PC-9 (cell line): ENCODE data around the gene ZNF784. TPM values are rescaled to one million over a fixed set of nuclear protein-coding genes. Genes with fewer than 3 reads are reported as not detected.

Experiments used
- BruUV-seq: library from RNA; stranded (reverse); fragments of 400-500 nt; replicated peaks from 2 replicates; lab custom pipeline; 2021; lab: Mats Ljungman, UMichigan
- CTCF ChIA-PET: fragments of 300-600 bp; sonication (Branson Sonifier 250); formaldehyde crosslinking; loops from one replicate; lab custom pipeline; 2022; ENCODE audit warnings: antibody characterized with exemption; lab: Charles Lee
- POLR2A ChIA-PET: fragments of 300-600 bp; sonication (Branson Sonifier 250); formaldehyde crosslinking; loops from one replicate; lab custom pipeline; 2022; ENCODE audit warnings: antibody characterized with exemption; ENCODE audit not compliant: unreplicated experiment; lab: Charles Lee
- DNase-seq, 2 experiments: peaks; one replicate each; pipeline versions ENCODE4 v3.0.0 to v3.0.0-alpha.2; 2015 to 2022; ENCODE audit warnings: mixed read lengths in 1 of 2
- H2AFZ ChIP-seq: fragments of 200-600 bp; sonication (generic); 2 replicates; pipeline ENCODE4 v1.8.1; 2017; ENCODE audit warnings: antibody characterized with exemption
- H3F3A ChIP-seq: fragments of 200-600 bp; sonication (generic); 2 replicates; pipeline ENCODE4 v1.8.1; 2017; ENCODE audit warnings: antibody characterized with exemption, mild to moderate bottlenecking, low read depth; ENCODE audit not compliant: insufficient read depth
- H3K27ac ChIP-seq: fragments of 200-600 bp; sonication (generic); 2 replicates; pipeline ENCODE4 v1.6.1; 2016; ENCODE audit warnings: mixed run types
- H3K27me3 ChIP-seq: fragments of 200-600 bp; sonication (generic); 2 replicates; pipeline ENCODE4 v1.6.1; 2016; ENCODE audit warnings: low read depth, mixed run types; ENCODE audit not compliant: insufficient read depth
- H3K36me3 ChIP-seq: fragments of 200-600 bp; sonication (generic); 2 replicates; pipeline ENCODE4 v1.6.1; 2016; ENCODE audit warnings: low read depth, mixed run types
- H3K4me1 ChIP-seq: fragments of 200-600 bp; sonication (generic); replicated peaks from 2 replicates; pipeline ENCODE4 v1.6.1; 2016; ENCODE audit warnings: mixed run types; ENCODE audit not compliant: insufficient read depth
- H3K4me2 ChIP-seq: fragments of 200-600 bp; sonication (generic); 2 replicates; pipeline ENCODE4 v1.6.1; 2017; ENCODE audit warnings: mixed run types
- H3K4me3 ChIP-seq: fragments of 200-600 bp; sonication (generic); 2 replicates; pipeline ENCODE4 v1.6.1; 2016; ENCODE audit warnings: mixed run types
- H3K79me2 ChIP-seq: fragments of 200-600 bp; sonication (generic); 2 replicates; pipeline ENCODE4 v1.6.1; 2017; ENCODE audit warnings: low read depth, mixed run types
- H3K9me2 ChIP-seq: fragments of 200-600 bp; sonication (generic); 2 replicates; pipeline ENCODE4 v1.8.1; 2017; ENCODE audit warnings: mild to moderate bottlenecking; ENCODE audit not compliant: insufficient read depth
- H3K9me3 ChIP-seq: fragments of 200-600 bp; sonication (generic); 2 replicates; pipeline ENCODE4 v1.8.1; 2016; ENCODE audit warnings: low read depth; ENCODE audit not compliant: insufficient read depth
- H4K20me1 ChIP-seq: fragments of 200-600 bp; sonication (generic); 2 replicates; pipeline ENCODE4 v1.8.1; 2017; ENCODE audit not compliant: insufficient read depth
- CTCF ChIP-seq: fragments of 200-600 bp; sonication (generic); conservative IDR thresholded peaks from 2 replicates; pipeline ENCODE4 v1.6.1; 2017; ENCODE audit warnings: mixed run types, antibody characterized with exemption, mild to moderate bottlenecking, moderate library complexity
- EZH2 ChIP-seq: fragments of 200-600 bp; sonication (generic); IDR thresholded peaks from 2 replicates; pipeline ENCODE4 v1.8.0; 2017; ENCODE audit warnings: antibody characterized with exemption, low read depth
- intact Hi-C: fragments of 100-400 bp; cut with micrococcal nuclease; formaldehyde crosslinking; loops from one replicate; pipeline ENCODE4 v1.10.0; 2022; ENCODE audit not compliant: unreplicated experiment
- total RNA-seq: library from RNA; stranded (reverse); gene quantifications from 2 replicates; pipeline ENCODE4 v1.2.3, GENCODE V29; 2021

The ZNF784 gene
- total RNA-seq, 1 experiment from 2014 or later = 5.4 TPM

- Histone ChIP-seq H3K4me3 (peak overlapping the region; percentile 66), H3K4me1 (peaks cover 8% of the 10 kb centered on the region), H3F3A (peaks cover 52% of the 10 kb centered on the region; the same call in 1 of the 2 replicates), H3K36me3 (peaks cover 6% of the 10 kb centered on the region), H3K79me2 (peaks cover 50% of the 10 kb centered on the region), H4K20me1 (peaks cover 11% of the 10 kb centered on the region), H2AFZ (peak overlapping the region; percentile 59; the same call in 1 of the 2 replicates), H3K9me2 (no peaks in the 10 kb centered on the region), H3K27ac (peak overlapping the region; percentile 44), H3K4me2 (peak overlapping the region; percentile 90), H3K9me3 (no peaks in the 10 kb centered on the region), H3K27me3 (no peaks in the 10 kb centered on the region)
- TF ChIP-seq EZH2 (no peak), CTCF (no peak)
- BruUV-seq = no TSS peak
- CTCF ChIA-PET = no interaction called here
- POLR2A ChIA-PET = no interaction called here
- intact Hi-C loops = loop anchor here (1.0 kb wide), 2 partner anchors 10 to 31 kb away; partner anchors contain the start of gene EPN1
- DNase-seq = no peak
Observed at GRCh38 chr19:55643887-55644176, 19.5 kb upstream of the ZNF784 start.

GRCh38 chr19:55643003-55643886 is 18.9 kb upstream of the ZNF784 start, which contains the start of gene ZNF581:
ZNF581 (plus strand) TSS chr19:55643649; CDS start chr19:55644572, 923 bp downstream.
- peaks cover 50% of the 10 kb centered on the region for H3K79me2 ChIP-seq
- BruUV-seq = no TSS peak
- no peaks in the 10 kb centered on the region for H3K27me3 ChIP-seq
- H3K9me2 ChIP-seq = no peaks in the 10 kb centered on the region
- H2AFZ ChIP-seq = peak within 1 kb of the TSS; percentile 59
- H3K36me3 ChIP-seq = peaks cover 9% of the 10 kb centered on the region
- TF ChIP-seq EZH2 = no peak
- peaks cover 58% of the 10 kb centered on the region; the same call in 1 of the 2 replicates for H3F3A ChIP-seq
- H3K4me1 ChIP-seq = peaks cover 8% of the 10 kb centered on the region
- H3K4me3 ChIP-seq = peak within 1 kb of the TSS; percentile 66
- H3K9me3 ChIP-seq = no peaks in the 10 kb centered on the region
- CTCF ChIA-PET = no interaction called here
- peak within 1 kb of the TSS; percentile 44 for H3K27ac ChIP-seq
- intact Hi-C loops = loop anchor here (1.0 kb wide), 2 partner anchors 11 to 32 kb away; partner anchors contain the start of gene EPN1
- POLR2A ChIA-PET = interaction anchor here (0.6 to 1.2 kb wide), 4 partner anchors 11 to 671 kb away, joined by 3 to 13 read pairs (median 7); partner anchors contain the start of genes NAT14 and ZSCAN5A
- H3K4me2 ChIP-seq = peak within 1 kb of the TSS; percentile 90
- H4K20me1 ChIP-seq = peaks cover 11% of the 10 kb centered on the region
- peak; percentile 74 to 79 for DNase-seq

GRCh38 chr19:55642153-55643002 is 18.0 kb upstream of the ZNF784 start:
- ChIA-PET CTCF (interaction anchor here (0.6 kb wide), 1 partner anchor 16 kb away, joined by 6 read pairs; no protein-coding TSS in a partner anchor), POLR2A (interaction anchor here (0.6 to 1.2 kb wide), 5 partner anchors 12 to 1179 kb away, joined by 3 to 14 read pairs (median 8); partner anchors contain the start of genes LENG9 and ZSCAN5A)
- Histone ChIP-seq H3K4me3 (peak overlapping the region; percentile 66), H3K9me3 (no peaks in the 10 kb centered on the region), H3K27me3 (no peaks in the 10 kb centered on the region), H3K4me2 (peak overlapping the region; percentile 90), H3K9me2 (no peaks in the 10 kb centered on the region), H3K27ac (peak overlapping the region; percentile 44), H3K4me1 (peaks cover 8% of the 10 kb centered on the region), H3F3A (peaks cover 59% of the 10 kb centered on the region; the same call in 1 of the 2 replicates), H3K36me3 (peaks cover 9% of the 10 kb centered on the region), H4K20me1 (peaks cover 11% of the 10 kb centered on the region), H3K79me2 (peaks cover 53% of the 10 kb centered on the region), H2AFZ (peak overlapping the region; percentile 59; the same call in 1 of the 2 replicates)
- BruUV-seq = TSS peak; percentile 37
- intact Hi-C loops = loop anchor here (1.0 kb wide), 2 partner anchors 12 to 33 kb away; partner anchors contain the start of gene EPN1
- TF ChIP-seq EZH2 (no peak), CTCF (no peak)
- DNase-seq = peak in 1 of 2 experiments; percentile 29
